GOT3 (cell line): Measurements from ENCODE around the gene TH.
"Not testable (repeated sequence)": the region's sequence is repeated elsewhere in the genome, so short reads cannot be mapped to it uniquely, and the experiment has no call there.

Source experiments
- DNase-seq: peaks from one replicate; lab custom pipeline; 2025; ENCODE audit warnings: mixed read lengths; lab: John Stamatoyannopoulos, UW

Gene TH

DNA sequence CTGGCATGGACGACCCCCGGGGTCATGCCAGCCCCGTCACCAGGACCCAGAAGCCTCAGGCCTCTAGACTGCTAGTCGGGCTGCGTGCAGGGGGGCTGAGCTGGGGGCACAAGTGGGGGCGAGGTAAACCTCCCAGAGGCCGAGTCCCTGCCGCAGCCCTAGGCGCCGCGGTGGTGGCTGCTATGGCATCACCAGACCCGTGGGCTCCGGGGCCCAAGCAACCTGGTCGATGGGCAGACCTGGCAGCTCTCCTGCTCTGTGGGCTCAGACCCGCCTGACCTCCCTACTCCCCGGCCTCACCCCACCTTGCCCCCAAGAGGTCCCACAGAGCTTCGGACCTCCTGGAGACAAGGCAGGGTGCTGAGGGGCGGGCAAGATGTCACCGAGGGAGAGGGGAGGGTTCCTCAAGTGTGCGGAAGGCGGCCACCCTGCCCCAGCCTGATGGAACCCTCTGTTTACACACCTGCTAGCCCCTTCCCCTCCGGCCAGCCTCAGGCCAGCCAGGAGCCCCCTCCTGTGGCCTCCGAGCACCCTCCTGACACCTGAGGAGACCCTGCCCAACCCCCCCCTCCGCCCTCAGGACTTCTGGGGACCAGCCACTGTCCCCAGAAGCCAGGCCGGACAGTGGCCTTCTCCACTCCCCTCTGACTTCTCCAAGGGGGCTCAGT lies 41.8 kb downstream of the TH start:
- no peak for DNase-seq

DNA sequence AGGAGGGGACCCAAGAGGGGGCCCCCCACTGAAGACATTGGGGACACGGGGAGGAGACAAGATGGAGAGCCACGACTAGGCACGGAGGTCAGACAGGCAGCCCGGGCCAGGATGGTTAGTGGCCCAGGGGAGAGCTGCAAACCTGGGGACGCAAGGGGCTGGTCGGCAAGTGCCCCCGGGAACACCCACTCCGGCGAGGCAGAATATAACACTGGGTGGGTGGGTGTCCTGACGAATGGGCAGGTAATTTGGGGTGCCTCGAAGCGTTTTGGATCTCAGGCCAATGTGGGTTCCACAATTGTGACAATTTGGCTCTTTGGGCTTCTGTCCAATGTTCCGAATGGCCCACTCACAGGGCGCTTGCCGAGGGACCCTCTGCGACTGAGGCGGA lies 42.3 kb downstream of the TH start:
- no peak for DNase-seq

DNA sequence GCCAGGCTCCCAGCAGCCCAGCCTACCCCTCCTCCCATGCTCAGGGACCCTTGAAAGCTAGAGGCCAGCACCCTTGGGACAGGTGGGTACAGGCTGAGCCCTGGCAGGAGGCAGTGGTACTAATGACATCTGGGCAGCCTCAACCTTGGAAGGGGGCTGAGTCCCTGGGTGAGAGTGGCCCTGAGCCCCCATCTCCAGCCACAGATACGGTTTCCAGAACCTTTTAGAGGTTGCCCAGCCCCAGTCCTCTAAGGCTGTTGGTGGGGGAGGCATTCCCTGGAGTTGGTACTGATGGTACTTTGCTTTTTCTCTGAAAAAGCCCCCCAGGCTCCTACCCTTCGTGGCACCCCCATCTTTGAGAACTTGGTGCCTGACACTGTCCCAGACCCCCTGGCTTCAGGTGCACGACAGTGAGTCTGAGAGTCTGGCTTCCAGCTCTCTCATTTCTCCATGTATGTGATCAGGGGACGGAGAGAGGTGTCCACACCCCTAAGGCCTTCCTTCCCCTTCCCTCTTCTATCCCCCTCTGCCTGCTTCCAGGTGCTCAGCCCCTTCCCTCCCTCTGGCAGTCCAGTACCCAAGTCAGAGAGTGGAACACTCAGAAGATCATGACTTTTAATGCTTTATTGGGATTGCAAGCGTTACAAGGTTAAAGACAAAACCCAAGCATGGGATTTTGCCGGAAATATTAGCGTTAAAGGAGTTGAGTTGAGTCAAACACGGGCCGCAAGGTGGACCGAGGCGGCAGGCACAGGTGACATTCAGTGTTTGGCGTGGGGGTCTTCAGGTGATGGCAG lies 42.9 kb downstream of the TH start:
- no peak for DNase-seq

DNA sequence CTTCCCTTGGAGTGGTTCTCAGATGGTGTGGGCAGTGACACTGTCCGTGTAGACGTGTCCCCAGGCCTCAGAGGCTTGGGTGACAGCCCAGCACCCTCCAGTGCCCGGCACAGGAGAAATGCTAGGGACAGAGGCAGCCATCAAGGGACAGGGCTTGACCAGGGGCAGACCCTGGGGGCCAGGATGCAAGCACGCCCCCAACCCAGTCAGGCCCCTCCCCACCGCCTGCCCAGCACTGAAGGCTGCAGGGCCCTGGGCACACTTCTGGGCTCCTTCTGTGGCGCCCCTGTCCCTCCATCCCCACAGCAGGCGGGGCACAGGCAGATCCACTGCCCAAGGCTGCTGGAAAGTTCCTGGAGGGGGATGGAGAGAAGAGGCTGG lies 43.5 kb downstream of the TH start:
- DNase-seq = no peak

DNA sequence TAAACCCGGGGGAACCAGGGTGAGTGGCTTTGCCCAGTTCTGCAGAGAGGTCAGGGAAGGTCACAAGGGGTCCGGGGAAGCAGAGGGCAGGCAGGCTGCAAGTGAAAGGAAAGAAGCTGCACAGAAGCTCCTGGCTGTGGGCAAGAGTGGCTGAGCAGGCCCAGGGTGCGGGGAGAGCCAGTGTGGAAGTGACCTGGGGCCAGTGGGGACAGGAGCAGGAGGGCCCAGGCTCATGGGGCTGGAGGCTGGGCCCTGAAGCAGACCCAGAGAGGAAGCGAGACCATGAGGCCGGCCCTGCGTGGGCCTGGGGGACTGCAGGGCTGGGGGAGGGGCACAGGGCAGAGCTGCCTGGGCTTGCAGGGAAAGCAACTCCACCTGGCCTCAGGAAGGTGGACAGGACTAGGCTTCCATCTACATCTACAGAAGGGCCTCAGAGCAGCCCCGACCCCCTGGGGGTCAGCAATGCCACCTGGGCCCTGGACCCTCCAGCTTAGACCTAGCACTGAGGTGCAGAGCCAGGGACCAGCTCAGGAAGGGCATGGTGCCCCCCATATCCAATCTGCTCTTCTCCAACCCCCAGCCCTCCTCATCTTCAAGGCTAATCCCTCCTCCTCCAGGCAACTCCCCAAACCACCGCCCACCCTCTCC lies 44.0 kb downstream of the TH start:
- no peak for DNase-seq

DNA sequence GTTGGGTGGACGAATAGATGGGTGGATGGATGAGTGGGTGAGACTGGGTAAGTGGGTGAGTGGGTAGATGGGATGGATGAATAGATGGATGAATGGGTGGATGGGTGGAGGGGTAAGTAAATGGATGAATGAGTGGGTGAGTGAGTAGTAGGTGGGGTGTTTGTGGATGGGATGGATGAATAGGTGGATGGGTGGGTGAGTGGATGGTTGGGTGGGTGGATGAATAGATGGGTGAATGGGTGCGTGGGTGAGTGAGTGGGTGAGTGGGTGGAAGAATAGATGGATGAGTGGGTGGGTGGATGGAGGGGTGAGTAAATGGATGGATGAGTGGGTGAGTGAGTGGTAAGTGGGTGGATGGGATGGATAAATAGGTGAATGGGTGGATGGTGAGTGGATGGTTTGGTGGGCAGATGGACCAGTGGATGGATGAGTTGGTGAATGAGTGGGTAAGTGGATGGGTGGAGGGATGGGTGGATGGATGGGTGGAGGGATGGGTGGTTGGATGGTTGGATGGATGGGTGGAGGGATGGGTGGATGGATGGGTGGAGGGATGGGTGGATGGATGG lies 45.0 kb downstream of the TH start:
- no peak for DNase-seq

DNA sequence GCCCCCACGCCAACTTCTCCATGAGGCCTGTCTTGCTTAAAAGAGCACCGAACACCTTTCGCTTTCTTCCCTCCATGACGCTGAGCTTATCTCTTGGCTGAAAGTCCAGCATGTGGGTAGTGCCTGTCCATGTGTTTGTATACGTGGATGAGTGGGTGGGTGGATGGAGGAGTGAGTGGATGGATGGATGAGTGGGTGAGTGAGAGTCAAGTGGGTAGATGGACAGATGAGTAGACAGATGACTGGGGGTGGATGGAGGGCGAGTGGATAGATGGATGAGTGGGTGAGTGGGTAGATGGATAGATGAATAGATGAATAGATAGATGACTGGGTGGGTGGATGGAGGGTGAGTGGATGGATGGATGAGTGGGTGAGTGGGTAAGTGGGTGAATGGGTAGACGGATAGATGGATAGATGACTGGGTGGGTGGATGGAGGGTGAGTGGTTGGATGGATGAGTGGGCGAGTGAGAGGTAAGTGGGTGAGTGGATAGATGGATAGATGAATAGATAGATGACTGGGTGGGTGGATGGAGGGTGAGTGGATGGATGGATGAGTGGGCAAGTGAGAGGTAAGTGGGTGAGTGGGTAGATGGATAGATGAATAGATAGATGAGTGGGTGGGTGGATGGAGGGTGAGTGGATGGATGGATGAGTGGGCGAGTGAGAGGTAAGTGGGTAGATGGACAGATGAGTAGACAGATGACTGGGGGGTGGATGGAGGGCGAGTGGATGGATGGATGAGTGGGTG lies 46.7 kb downstream of the TH start:
- DNase-seq = not testable (repeated sequence)

DNA sequence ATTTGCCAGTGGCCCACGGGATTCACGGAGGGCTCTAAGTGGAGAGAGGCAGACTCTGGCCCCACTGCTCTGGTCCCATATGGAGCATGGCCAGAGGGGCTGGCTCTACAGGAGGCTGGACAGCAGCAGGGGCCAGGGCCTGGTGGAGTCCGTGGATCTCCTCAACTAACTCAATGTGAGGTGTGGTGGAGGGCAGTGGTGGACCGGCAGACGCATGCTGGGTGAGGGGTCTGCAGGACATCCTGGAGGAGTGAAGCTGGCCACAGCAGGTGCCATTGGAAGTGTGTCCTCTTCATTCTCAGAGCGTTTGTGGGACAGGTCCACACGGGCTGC lies 48.0 kb downstream of the TH start:
- DNase-seq = no peak

DNA sequence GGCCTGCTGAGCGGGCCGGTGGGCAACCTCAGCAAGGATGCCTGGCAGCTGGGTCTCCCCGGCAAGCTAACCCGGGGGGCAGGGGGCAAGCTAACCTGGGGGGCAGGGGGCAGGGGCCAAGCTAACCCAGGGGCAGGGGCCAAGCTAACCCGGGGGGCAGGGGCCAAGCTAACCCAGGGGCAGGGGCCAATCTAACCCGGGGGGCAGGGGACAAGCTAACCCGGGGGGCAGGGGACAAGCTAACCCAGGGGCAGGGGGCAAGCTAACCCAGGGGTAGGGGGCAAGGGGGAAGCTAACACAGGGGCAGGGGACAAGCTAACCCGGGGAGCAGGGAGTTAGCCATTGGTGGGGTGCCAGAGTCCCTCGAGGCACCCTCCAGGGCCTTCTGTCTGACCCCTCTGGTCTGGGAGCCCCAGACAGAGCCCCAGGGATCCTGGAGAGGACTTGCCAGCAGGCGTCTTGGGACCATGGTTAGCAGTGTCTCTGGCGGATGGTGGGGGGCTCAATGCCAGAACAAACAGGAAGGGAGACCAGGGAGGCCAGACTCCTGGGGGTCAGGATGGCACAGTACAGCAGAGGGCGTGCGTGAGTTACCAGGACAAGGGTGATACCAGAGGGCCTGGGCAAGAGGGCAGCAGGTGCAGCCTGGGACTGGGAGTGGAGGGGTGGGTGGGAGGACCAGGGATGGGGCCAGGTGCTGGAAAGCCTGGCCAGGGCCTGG lies 48.5 kb downstream of the TH start:
- no peak for DNase-seq

DNA sequence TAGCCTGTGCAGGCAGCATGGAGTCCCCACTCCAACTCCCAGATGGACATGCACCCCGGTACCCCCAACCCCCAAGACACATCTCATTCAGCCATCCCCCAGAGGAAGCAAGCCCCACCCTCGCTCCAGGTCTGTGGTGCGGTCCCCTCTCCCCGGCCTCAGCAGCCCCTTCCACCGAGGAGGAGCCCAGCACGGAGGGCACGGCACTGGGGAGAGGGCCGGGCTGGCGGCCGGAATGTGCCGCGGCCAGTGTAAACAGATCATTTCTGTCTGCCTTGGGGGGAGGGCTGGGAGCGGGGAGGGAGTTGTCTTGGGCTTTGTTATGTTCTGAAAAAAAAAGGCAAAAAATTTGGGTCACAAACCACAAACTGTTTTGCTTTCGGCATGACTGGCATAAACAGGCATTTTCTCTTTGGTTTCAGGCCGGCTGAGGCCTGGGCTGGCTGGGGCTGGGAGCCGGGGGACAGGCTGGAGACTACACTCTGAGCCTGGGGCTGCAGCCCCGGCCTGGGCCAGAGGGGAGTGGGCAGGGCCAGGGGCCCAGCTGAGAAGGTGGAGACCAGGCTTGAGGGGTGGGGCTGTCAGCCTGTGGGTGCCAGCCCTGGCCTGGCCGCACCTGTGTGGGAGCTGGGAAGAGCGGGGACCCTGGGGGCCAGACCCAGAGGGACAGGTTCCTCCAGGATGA lies 49.3 kb downstream of the TH start:
- no peak for DNase-seq

DNA sequence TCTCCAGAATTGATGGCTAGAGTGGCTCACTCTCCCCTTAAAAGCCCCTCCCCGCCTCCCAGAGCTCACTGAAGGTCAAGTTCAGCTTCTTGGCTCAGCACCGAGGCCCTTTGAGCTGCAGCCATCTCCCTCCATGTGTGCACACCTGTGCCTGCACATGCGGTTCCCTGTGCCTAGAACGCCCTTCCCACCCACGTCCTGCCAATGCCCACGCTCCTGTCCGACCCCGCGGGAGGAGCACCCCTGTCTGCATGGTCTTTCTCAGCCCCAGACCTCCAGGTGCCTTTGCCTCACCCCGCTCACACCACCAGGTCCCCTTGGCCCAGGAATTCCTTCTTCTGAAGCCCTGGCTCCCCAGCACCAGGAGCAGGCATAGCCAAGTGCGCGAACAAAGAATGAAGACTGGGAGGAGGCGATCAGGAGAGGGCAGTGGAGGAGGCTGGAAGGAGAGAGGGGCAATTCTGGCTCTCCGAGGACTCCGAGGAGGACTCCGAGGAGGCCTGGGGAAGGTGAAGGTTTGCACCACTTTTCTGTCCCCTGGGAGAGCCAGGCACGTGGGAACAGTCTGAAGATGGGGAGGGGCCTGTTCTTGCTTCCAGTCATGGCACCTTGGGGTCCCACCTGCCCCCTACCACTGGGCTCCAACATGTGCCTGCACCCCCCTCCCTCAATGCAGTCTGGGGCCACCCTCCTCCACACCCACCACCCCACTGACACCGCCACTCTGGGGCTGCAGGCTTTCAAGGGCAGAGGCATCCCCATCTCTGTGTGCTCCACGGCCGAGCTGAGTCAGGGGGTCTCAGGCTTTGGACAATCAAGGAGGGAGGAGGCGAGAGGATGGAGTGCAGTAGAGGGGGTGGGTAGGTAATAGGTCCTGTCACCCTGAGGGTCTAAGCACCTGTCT lies 50.1 kb downstream of the TH start:
- DNase-seq = no peak

DNA sequence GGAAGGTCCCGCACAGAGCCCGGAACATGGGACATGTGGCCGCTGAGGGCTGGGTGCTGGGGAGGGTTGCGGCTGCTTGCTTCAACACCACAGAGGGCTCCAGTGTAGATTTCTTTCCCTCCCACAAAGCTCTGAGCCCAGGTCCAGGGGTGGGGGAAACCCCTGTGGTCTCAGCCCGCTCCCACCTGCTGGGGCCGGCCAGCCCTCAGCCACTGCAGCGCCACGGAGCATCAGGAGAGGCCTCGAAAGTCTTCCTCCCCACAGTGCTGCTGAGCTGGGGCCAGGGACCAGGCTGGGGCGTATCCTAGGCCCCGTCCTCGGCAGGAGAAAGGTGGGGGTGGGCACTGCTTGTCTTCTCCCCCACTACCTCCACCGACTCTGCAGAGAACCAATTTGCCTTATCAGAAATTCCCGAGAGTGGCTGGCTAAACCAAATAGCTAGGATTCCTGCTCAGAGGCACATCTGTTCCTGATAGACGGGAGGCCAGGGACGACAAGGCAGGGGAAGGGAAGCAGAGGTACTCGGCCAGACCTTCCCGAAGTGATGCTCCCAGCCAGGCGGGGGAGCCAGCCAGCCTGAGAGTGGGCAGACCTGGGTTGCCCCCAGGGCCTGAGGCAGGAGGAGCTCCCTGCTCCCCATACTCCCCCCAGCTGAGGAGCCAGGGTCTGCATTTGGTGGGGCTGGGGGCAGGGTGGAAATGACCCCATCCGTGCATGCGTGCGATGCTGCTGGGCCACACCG lies 51.1 kb downstream of the TH start:
- DNase-seq = no peak

DNA sequence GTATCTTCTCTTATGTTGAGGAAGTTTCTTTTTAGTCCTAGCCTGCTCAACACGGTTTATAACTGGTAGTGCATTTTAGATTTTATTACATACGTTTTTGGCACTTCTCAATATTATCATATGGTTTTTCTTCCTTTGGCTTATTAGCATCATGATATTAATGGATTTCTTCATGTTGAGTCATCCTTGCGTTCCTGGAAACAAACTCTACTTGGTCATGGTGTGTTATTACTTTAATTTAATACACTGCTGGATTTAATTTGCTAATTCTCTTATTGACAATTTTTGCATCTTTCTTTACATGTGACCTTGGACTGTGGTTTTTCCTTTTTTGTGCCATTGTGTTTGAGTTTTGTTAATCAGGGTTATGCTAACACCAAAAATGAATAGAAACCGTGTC lies 52.9 kb downstream of the TH start:
- no peak for DNase-seq

DNA sequence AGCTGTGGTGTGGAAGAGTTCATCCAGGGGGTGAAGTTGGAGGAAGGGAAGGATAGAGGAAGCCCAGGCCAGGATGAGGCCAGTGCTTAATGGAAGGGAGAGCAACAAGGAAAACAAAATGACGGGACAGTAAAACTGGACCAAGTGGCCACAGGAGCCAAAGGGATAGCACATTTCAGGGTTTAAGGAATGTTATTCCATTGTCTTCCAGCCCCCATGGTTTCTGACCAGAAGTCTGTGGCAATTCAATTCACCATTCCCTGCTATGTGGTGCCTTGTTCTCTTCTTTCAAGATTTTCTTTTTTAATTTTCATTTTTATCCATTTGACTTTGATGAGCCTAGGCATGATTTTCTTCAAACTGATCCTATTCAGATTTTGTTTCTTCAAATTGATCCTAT lies 54.9 kb downstream of the TH start:
- no peak for DNase-seq

DNA sequence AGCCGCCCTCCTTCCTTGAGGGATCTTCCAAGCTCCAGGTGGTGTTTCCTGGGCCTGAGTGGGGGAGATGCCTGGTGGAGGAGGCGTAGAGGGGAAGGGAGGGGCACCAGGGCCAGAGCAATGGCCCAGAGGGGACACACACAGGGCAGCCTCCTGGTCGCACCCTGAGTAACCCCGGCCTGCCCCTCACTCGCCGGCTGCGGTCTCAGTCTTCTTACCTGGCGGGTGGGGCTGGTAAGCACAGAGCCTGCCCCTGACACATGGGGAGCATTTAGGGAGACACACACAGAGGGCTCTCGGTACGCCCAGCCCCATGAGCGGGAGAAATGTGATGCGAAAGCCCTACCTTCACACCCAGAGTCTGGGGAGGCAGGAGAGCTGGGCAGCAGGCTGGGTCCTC lies 56.3 kb downstream of the TH start:
- DNase-seq = no peak

DNA sequence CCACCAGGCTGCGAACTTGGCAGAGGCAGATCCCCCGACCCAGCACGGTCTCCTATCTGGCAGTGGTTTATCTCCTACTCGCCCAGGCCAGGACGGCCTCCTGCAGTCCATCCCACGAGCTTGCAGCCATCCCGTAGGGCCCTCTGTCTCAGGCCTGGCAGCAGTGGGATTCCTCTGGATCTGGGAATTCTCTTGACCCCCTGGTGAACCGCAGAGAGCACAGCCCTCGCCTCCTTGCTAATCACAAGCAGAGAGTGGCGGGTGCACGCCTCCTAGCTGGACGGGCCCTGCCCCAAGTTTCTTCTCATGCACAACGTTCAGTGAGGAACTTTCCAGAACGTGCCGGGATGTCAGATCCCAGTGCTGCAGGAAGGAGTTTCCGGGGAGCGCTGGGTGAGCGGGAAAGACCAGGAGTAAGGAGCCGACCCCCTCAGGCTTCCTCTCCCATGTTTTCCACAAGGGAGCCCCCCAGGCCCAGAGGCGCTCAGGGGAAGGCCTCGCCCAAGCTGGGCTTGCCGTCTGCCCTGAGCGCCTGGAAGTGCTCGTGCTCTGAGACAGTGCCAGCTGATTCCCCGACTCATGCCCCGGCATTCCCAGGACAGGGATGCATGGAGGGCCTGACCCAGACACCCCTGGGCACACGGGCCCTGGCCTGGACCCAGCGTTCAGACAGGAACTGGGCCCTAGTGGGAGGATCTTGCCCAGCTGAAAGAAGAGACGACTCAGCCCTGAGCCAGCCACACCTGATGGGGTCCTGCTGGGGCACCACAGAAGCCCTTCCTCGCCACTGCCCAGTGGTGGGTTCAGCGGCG lies 57.0 kb downstream of the TH start:
- DNase-seq = no peak
